Activated CD4-positive, CD25-positive, alpha-beta regulatory T cell treated with anti-CD3 and anti-CD28 coated beads, Interleukin-2, amount 50 U/mL, for 72 hours (primary cell): Measurements from ENCODE around the gene TAOK3.
"Not testable (repeated sequence)": the region's sequence is repeated elsewhere in the genome, so short reads cannot be mapped to it uniquely, and the experiment has no call there.

ENCODE experiments used
- DNase-seq: peaks from one replicate; pipeline ENCODE4 v3.0.0; 2021

TAOK3 gene

DNA sequence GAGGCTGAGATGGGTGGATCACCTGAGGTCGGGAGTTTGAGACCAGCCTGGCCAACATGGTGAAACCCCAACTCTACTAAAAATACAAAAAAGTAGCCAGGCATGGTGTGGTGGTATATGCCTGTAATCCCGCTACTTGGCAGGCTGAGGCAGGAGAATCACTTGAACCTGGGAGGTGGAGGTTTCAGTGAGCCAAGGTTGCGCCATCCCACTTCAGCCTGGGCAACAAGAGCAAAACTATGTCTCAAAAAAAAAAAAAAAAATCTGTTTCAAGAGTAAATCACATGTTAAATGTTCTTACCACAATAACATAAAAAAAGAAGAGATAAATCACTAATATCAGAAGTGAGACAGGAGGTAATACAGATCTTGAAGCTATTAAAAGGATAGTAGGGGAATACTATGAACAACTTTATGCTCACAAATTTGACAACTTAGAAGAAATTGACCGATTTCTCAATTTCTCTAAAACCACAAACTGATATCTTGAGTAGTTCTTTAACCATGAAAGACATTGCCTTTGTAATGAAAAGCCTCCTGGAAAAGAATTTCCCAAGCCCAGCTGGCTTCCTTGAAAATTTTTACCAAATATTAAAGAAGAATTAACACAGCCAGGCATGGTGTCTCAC, 37.7 kb downstream of the TAOK3 start:
- no peak for DNase-seq

GRCh38 chr12:118334241-118334640, 38.5 kb downstream of the TAOK3 start:
- DNase-seq = no peak

DNA sequence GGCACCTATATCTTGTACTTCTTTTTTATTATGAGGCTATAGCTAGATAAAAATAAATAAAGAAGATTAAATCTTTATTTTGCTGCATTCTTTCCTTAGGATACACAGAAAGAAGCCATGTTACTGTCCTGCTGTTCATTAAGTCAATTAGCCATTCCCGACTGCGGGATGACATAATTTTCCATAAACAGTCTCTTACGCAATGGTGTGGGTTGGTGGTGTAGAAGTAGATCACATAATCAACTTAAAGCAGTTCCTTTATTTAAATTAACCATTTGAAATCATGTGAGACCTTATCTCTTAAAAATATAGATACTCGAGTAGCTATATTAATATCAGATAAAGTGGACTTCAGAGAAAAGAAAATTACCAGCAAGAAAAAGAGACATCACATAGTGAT, 40.2 kb downstream of the TAOK3 start:
- DNase-seq = no peak

GRCh38 chr12:118330421-118331018, 42.2 kb downstream of the TAOK3 start:
- no peak for DNase-seq

DNA sequence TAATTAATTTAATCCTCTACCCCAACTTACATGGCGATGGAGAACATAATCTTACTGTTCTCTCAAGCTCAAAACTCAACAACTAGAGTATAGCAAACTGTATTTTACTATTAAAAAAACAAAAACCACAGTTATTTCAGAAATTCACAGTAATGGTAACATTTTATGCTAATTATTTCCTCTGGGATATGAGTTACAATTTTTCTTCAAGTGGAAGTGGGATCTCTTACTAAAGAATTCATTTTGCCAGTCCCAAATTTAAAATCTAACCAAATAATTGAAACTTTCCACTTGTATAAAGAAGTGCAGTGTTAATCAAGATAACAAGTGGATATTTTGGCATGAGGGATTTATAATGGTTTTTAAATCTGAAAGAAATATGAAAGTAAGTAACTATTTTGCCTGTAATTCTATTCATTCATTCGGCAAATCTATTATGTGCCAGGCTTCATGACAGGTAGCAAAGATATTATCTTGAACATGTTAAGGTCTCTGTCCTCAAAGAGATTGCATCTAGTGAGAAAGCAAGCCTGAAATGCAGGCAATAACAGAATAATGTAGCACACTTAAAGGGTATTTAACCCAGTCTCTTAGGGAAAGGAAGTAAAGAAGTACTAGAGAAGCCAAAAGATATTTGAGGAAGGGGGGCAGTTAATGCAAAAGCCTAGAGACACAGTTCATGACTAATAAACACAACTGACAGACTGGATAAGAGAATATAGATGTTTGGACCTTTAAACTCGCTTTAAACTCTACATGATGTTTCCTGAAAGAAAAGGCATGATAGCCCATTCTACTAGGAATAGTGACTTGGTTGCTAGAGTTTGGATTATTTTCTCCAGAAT, 44.0 kb downstream of the TAOK3 start:
- DNase-seq = no peak

- no peak for DNase-seq
Observed at GRCh38 chr12:118327391-118327790, 45.3 kb downstream of the TAOK3 start.

- no peak for DNase-seq
Observed at GRCh38 chr12:118326991-118327390, 45.7 kb downstream of the TAOK3 start.

DNA sequence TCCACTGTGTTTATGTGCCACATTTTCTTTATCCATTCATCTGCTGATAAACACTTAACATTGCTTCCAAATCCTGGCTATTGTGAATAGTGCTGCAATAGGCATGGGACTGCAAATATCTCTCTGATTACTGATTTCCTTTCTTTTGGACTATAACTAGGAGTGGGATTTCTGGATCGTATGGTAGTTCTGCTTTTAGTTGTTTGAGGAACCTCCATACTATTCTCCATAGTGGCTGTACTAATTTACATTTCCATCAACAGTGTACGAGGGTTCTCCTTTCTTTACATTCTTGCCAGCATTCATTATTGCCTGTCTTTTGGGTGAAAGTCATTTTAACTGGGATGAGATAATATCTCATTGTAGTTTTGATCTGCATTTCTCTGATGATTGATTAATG, 47.6 kb downstream of the TAOK3 start:
- no peak for DNase-seq

- no peak for DNase-seq
Observed at GRCh38 chr12:118319627-118320026, 53.1 kb downstream of the TAOK3 start.

GRCh38 chr12:118318744-118319143, 54.0 kb downstream of the TAOK3 start:
- DNase-seq = no peak

DNA sequence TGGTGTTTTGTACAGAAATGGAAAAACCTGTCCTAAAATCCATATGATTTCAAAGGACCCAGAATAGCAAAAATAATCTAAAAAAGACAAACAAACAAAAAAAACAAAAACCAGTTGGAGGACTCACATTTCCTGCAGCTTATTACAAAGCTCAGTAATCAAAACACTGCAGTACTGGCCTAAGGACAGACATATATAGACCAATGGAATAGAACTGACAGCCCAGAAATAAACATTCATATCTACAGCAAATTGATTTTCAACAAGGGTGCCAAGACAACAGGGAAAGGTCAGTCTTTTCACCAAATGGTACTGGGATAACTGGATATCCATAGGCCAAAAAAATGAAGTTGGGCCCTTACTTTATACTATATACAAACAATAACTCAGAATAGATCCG, 55.0 kb downstream of the TAOK3 start:
- DNase-seq = no peak

DNA sequence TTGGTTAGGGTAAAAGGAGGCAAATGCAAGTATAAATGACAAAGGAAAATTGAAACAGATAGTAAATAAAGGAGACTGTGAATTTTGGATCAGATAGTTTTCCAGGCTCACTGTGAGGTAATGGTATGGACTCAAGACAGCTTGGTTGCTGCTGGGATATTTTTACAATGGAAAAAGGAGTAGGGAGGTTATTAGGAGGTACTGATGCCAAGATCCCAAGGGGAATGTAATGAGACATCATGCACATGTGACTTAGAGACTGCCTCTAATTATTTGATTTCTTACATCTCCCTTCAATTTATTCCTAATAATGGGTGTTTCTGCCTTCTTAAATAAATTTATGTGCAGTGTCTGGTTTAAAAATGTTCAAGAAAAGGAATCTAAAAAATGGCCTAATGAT, 56.9 kb downstream of the TAOK3 start:
- no peak for DNase-seq

- DNase-seq = no peak
Observed at GRCh38 chr12:118312578-118312977, 60.1 kb downstream of the TAOK3 start.

- DNase-seq = no peak
Observed at GRCh38 chr12:118311666-118312065, 61.0 kb downstream of the TAOK3 start.

- DNase-seq = no peak
Observed at GRCh38 chr12:118310320-118310719, 62.4 kb downstream of the TAOK3 start.

GRCh38 chr12:118308006-118308405, 64.7 kb downstream of the TAOK3 start:
- DNase-seq = not testable (repeated sequence)

GRCh38 chr12:118307069-118307954, 65.4 kb downstream of the TAOK3 start:
- no peak for DNase-seq

DNA sequence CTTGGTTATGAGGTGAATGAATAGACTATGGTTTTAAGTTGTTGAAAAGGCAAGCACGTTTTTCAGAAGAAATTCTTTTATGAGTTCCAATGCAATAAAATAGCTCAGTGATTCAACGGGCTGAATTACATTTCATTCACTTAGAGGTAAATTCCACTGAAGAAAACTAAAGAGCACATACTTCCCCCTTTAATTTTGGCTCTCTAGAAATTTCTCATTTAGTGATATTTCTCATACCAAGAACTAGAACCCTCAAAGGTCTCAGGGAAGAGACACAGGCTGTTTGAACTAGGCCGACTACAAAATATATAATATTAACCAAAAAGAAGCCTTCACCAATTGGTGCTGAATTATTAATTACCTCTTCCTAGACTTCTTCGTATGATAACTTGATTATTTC, 68.6 kb downstream of the TAOK3 start:
- no peak for DNase-seq

DNA sequence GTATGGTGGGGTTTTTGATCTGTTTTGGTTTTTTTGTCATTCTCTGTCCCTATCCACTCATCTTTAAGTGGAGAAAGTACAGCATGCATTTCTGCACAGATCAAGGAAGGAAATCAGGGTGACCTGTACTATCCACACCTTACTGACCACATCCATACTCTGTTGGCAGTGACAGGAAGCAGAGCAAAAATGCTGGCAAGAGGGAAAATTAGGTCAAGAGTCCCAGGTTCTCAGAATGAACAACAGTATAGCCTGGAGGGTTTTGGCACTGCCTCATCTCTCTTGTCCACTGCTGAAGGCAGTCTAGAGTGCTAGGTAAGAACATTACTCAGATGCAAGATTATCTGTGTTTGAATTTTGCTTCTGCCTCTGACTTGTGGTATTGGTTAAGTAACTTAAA, 70.7 kb downstream of the TAOK3 start:
- DNase-seq = no peak

GRCh38 chr12:118299791-118300460, 72.8 kb downstream of the TAOK3 start:
- no peak for DNase-seq

- DNase-seq = no peak
Observed at GRCh38 chr12:118297284-118297683, 75.4 kb downstream of the TAOK3 start.

DNA sequence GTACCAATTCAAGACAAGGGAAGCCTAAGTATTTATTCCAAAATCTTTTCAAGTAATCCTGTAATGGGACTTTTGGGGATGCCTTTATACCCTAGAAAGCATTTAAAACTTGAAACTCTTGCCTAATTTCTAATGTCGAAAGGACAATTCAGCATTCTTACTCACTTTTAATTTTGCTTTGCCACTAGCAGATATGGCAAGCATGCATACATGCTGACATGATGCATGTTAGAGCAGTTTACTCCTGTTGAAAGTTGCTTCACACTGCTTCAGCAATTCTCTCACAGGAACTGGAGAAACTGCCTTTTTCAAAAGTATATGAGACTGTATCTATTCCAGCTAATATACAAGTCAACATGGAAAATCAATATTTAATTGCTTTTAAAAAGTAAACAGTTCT, 79.9 kb downstream of the TAOK3 start:
- DNase-seq = no peak

DNA sequence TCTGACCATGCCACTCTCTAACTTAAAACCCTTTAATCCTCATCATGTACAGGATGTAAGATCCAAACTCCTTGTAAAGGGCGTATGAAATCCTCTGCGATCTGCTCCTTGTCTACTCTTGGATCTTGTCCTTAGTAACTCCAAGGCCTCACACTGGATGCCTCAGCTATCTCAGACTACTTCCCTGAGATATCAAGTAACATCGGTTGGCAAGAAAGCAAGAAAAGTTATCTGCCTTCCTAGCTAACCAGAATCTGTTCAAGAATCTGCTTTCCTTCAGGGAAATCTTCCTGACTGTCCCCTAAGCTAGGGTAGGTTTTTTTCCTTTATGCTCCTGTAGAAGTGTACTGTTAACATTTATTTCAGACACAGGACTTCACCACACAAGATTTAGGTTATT, 82.6 kb downstream of the TAOK3 start:
- no peak for DNase-seq
